ENCODE data around the gene ROBO1. TPM values are rescaled to one million over a fixed set of nuclear protein-coding genes. Genes with fewer than 3 reads are reported as not detected.

The ROBO1 gene
- total RNA-seq, 1 donor from 2014 or later, result 66.5 TPM

- no peak overlapping the region for H3K27ac ChIP-seq
- intact Hi-C loops (cut with DNase I), result no loop called here
- H3K27me3 ChIP-seq, result no peaks in the 10 kb centered on the region
- H3K9me3 ChIP-seq, result no peaks in the 10 kb centered on the region
- no peak for DNase-seq (ENCODE audit: extremely low spot score in 2 of 2)
- no peaks in the 10 kb centered on the region for H3K36me3 ChIP-seq
- no peak for TF ChIP-seq POLR2A (IDR thresholded peaks at IDR 0.05)
- H3K4me3 ChIP-seq, result no peak overlapping the region
- H3K4me1 ChIP-seq, result no peaks in the 10 kb centered on the region
Observed at GRCh38 chr3:79473993-79474392, 293.8 kb downstream of the ROBO1 start.

GRCh38 chr3:79467721-79468120, 300.1 kb downstream of the ROBO1 start:
- Histone ChIP-seq H3K9me3 (no peaks in the 10 kb centered on the region), H3K4me3 (no peak overlapping the region), H3K27me3 (no peaks in the 10 kb centered on the region), H3K36me3 (no peaks in the 10 kb centered on the region), H3K4me1 (no peaks in the 10 kb centered on the region), H3K27ac (no peak overlapping the region)
- DNase-seq (ENCODE audit: extremely low spot score in 2 of 2), result no peak
- no peak for TF ChIP-seq POLR2AphosphoS5 (IDR thresholded peaks at IDR 0.05; ENCODE audit: insufficient read depth in 1 of 2, low read depth in 1 of 2)
- no peak for TF ChIP-seq CTCF (IDR thresholded peaks at IDR 0.05)
- TF ChIP-seq POLR2A (IDR thresholded peaks at IDR 0.05), result no peak
- intact Hi-C loops (cut with DNase I), result no loop called here

- intact Hi-C loops (cut with DNase I), result no loop called here
- H3K4me3 ChIP-seq, result no peak overlapping the region
- H3K27ac ChIP-seq, result no peak overlapping the region
- no peaks in the 10 kb centered on the region for H3K4me1 ChIP-seq
- no peaks in the 10 kb centered on the region for H3K27me3 ChIP-seq
- no peaks in the 10 kb centered on the region for H3K9me3 ChIP-seq
- H3K36me3 ChIP-seq, result no peaks in the 10 kb centered on the region
- no peak for TF ChIP-seq CTCF (IDR thresholded peaks at IDR 0.05)
- no peak for TF ChIP-seq POLR2AphosphoS5 (IDR thresholded peaks at IDR 0.05; ENCODE audit: insufficient read depth in 1 of 2, low read depth in 1 of 2)
- no peak for TF ChIP-seq POLR2A (IDR thresholded peaks at IDR 0.05)
- DNase-seq (ENCODE audit: extremely low spot score in 2 of 2), result no peak
Observed at GRCh38 chr3:79461129-79461792, 306.5 kb downstream of the ROBO1 start.

GRCh38 chr3:79453600-79453999, 314.2 kb downstream of the ROBO1 start:
- Histone ChIP-seq H3K9me3 (no peaks in the 10 kb centered on the region), H3K27ac (no peak overlapping the region), H3K4me3 (no peak overlapping the region), H3K36me3 (no peaks in the 10 kb centered on the region), H3K27me3 (no peaks in the 10 kb centered on the region), H3K4me1 (no peaks in the 10 kb centered on the region)
- no peak for DNase-seq (ENCODE audit: extremely low spot score in 2 of 2)
- TF ChIP-seq POLR2AphosphoS5 (IDR thresholded peaks at IDR 0.05; ENCODE audit: insufficient read depth in 1 of 2, low read depth in 1 of 2) (no peak), CTCF (IDR thresholded peaks at IDR 0.05) (no peak), POLR2A (IDR thresholded peaks at IDR 0.05) (no peak)
- intact Hi-C loops (cut with DNase I), result no loop called here

GRCh38 chr3:79436387-79436786, 331.4 kb downstream of the ROBO1 start:
- TF ChIP-seq POLR2AphosphoS5 (IDR thresholded peaks at IDR 0.05; ENCODE audit: insufficient read depth in 1 of 2, low read depth in 1 of 2), result no peak
- TF ChIP-seq CTCF (IDR thresholded peaks at IDR 0.05), result no peak
- TF ChIP-seq POLR2A (IDR thresholded peaks at IDR 0.05), result no peak
- Histone ChIP-seq H3K9me3 (no peaks in the 10 kb centered on the region), H3K27ac (no peak overlapping the region), H3K4me3 (no peak overlapping the region), H3K36me3 (no peaks in the 10 kb centered on the region), H3K4me1 (no peaks in the 10 kb centered on the region), H3K27me3 (no peaks in the 10 kb centered on the region)
- DNase-seq (ENCODE audit: extremely low spot score in 2 of 2), result no peak
- intact Hi-C loops (cut with DNase I), result no loop called here

Measured in vagina (tissue), 2 donors.